ENCODE data around the gene TMTC2.
"Not testable (repeated sequence)": the region's sequence is repeated elsewhere in the genome, so short reads cannot be mapped to it uniquely, and the experiment has no call there.

The TMTC2 gene

GRCh38 chr12:82760423-82760822 is 73.7 kb downstream of the TMTC2 start (continued):
- TF ChIP-seq, protein P1, sequence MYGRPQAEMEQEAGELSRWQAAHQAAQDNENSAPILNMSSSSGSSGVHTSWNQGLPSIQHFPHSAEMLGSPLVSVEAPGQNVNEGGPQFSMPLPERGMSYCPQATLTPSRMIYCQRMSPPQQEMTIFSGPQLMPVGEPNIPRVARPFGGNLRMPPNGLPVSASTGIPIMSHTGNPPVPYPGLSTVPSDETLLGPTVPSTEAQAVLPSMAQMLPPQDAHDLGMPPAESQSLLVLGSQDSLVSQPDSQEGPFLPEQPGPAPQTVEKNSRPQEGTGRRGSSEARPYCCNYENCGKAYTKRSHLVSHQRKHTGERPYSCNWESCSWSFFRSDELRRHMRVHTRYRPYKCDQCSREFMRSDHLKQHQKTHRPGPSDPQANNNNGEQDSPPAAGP (tag by site-specific recombination; IDR thresholded peaks at IDR 0.05): no peak
- no peak for TF ChIP-seq ZNF585B (tag by site-specific recombination; IDR thresholded peaks at IDR 0.05)
- no peak for TF ChIP-seq ZEB2 (tag by site-specific recombination; IDR thresholded peaks at IDR 0.05)

- H3K4me3 ChIP-seq (ENCODE audit: low read depth, low read length); H3K9me3 ChIP-seq (ENCODE audit: control insufficient read depth, insufficient read depth, low read depth, low read length); H3K27ac ChIP-seq (ENCODE audit: extremely low read depth, low read depth, low read length); H3K36me3 ChIP-seq (ENCODE audit: control insufficient read depth in 2 of 2, insufficient read depth in 1 of 2, low read length in 2 of 2); POLR2A ChIA-PET; H3K4me1 ChIP-seq (ENCODE audit: control insufficient read depth, insufficient read depth, low read length): not testable (repeated sequence)
- CTCF ChIA-PET: interaction anchor here (0.6 kb wide), 1 partner anchor 93 kb away, joined by 3 read pairs; no protein-coding TSS in a partner anchor
Measured at GRCh38 chr12:82765206-82765605, 78.5 kb downstream of the TMTC2 start.

GRCh38 chr12:82765971-82766705 is 79.4 kb downstream of the TMTC2 start:
- TF ChIP-seq KLF16 (tag by site-specific recombination; IDR thresholded peaks at IDR 0.05): no peak
- no peak for TF ChIP-seq ZNF792 (tag by site-specific recombination; IDR thresholded peaks at IDR 0.05)
- TF ChIP-seq TRIM28 (IDR thresholded peaks at IDR 0.05; ENCODE audit: borderline replicate concordance, low read length): no peak
- TF ChIP-seq, protein P1 (tag by site-specific recombination; IDR thresholded peaks at IDR 0.05): no peak
- TF ChIP-seq, protein P2, sequence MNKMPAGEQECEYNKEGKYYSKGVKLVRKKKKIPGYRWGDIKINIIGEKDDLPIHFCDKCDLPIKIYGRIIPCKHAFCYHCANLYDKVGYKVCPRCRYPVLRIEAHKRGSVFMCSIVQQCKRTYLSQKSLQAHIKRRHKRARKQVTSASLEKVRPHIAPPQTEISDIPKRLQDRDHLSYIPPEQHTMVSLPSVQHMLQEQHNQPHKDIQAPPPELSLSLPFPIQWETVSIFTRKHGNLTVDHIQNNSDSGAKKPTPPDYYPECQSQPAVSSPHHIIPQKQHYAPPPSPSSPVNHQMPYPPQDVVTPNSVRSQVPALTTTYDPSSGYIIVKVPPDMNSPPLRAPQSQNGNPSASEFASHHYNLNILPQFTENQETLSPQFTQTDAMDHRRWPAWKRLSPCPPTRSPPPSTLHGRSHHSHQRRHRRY (tag by site-specific recombination; IDR thresholded peaks at IDR 0.05): no peak
- no peak for TF ChIP-seq ZNF114 (tag by site-specific recombination; IDR thresholded peaks at IDR 0.05)
- TF ChIP-seq, protein P3, sequence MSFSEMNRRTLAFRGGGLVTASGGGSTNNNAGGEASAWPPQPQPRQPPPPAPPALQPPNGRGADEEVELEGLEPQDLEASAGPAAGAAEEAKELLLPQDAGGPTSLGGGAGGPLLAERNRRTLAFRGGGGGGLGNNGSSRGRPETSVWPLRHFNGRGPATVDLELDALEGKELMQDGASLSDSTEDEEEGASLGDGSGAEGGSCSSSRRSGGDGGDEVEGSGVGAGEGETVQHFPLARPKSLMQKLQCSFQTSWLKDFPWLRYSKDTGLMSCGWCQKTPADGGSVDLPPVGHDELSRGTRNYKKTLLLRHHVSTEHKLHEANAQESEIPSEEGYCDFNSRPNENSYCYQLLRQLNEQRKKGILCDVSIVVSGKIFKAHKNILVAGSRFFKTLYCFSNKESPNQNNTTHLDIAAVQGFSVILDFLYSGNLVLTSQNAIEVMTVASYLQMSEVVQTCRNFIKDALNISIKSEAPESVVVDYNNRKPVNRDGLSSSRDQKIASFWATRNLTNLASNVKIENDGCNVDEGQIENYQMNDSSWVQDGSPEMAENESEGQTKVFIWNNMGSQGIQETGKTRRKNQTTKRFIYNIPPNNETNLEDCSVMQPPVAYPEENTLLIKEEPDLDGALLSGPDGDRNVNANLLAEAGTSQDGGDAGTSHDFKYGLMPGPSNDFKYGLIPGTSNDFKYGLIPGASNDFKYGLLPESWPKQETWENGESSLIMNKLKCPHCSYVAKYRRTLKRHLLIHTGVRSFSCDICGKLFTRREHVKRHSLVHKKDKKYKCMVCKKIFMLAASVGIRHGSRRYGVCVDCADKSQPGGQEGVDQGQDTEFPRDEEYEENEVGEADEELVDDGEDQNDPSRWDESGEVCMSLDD (tag by site-specific recombination; IDR thresholded peaks at IDR 0.05): no peak
- no peak for TF ChIP-seq ZNF266 (tag by site-specific recombination; IDR thresholded peaks at IDR 0.05; ENCODE audit: low read depth)
- no peak for TF ChIP-seq ZNF510 (tag by site-specific recombination; IDR thresholded peaks at IDR 0.05; ENCODE audit: insufficient replicate concordance)
- no peak for TF ChIP-seq ZNF621 (tag by site-specific recombination; IDR thresholded peaks at IDR 0.05)
- no peak for TF ChIP-seq ZBTB6 (tag by site-specific recombination; IDR thresholded peaks at IDR 0.05)
- no peak for TF ChIP-seq ZNF174 (tag by site-specific recombination; IDR thresholded peaks at IDR 0.05)
- TF ChIP-seq ZNF785 (tag by site-specific recombination; IDR thresholded peaks at IDR 0.05): no peak
- no peak for TF ChIP-seq ZNF585B (tag by site-specific recombination; IDR thresholded peaks at IDR 0.05)
- no peak for TF ChIP-seq ZNF133 (tag by site-specific recombination; IDR thresholded peaks at IDR 0.05)
- TF ChIP-seq ZNF707 (tag by site-specific recombination; IDR thresholded peaks at IDR 0.05): no peak
- TF ChIP-seq GLIS1 (tag by site-specific recombination; IDR thresholded peaks at IDR 0.05): no peak
- no peak for TF ChIP-seq ZNF202 (tag by site-specific recombination; IDR thresholded peaks at IDR 0.05; ENCODE audit: borderline replicate concordance)
- H3K9me3 ChIP-seq (ENCODE audit: control insufficient read depth, insufficient read depth, low read depth, low read length): no peaks in the 10 kb centered on the region
- CTCF ChIA-PET: no interaction called here
- H3K36me3 ChIP-seq (ENCODE audit: control insufficient read depth in 2 of 2, insufficient read depth in 1 of 2, low read length in 2 of 2): no peaks in the 10 kb centered on the region
- no peak overlapping the region for H3K4me3 ChIP-seq (ENCODE audit: low read depth, low read length)
- peaks cover 1% of the 10 kb centered on the region; the same call in 1 of the 2 replicates for H3K4me1 ChIP-seq (ENCODE audit: control insufficient read depth, insufficient read depth, low read length)
- H3K27ac ChIP-seq (ENCODE audit: extremely low read depth, low read depth, low read length): no peak overlapping the region
- POLR2A ChIA-PET: no interaction called here
